ENCODE measurements around the gene SP140. TPM values are rescaled to one million over a fixed set of nuclear protein-coding genes. Genes with fewer than 3 reads are reported as not detected.

Gene SP140
- total RNA-seq, 1 donor from 2014 or later, result 0.06 TPM

DNA sequence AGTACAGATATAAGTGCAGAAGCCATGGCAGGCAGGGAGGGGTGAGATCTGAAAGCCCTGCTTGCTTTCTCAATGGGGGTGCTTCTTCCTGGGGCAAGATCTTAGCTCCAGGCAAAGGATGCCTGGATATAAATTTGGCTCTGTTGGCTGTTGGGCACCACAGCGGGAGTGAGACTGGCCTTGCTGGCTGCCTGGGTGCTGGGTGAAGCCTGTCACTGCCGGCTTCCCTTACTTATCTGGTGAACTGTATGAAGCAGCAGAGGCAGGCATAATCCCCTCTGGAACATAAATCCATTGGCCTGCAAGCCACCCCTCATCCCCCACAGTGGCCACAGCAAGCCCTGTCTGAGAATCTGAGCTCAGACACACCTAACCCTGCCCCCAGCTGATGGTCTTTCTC, 74.1 kb downstream of the SP140 start:
- peaks cover 2% of the 10 kb centered on the region for H3K9me3 Mint-ChIP-seq
- no peaks in the 10 kb centered on the region for H3K79me2 ChIP-seq (ENCODE audit: low read depth)
- DNase-seq (ENCODE audit: low spot score), result no peak
- no peak overlapping the region for H3K4me3 ChIP-seq
- no peaks in the 10 kb centered on the region for H3K4me1 Mint-ChIP-seq
- H4K20me1 ChIP-seq (ENCODE audit: low read depth), result no peaks in the 10 kb centered on the region
- H3F3A ChIP-seq (ENCODE audit: low read depth), result no peaks in the 10 kb centered on the region
- no peaks in the 10 kb centered on the region for H3K36me3 ChIP-seq
- H3K4me2 ChIP-seq, result no peak overlapping the region
- H2AFZ ChIP-seq (replicated peaks), result no peak overlapping the region
- H3K27ac ChIP-seq, result no peak overlapping the region
- H3K9ac ChIP-seq, result no peak overlapping the region
- no peaks in the 10 kb centered on the region for H3K36me3 Mint-ChIP-seq
- TF ChIP-seq EZH2 (IDR thresholded peaks at IDR 0.05), result no peak
- no peak for TF ChIP-seq EZH2phosphoT487 (IDR thresholded peaks at IDR 0.05)
- no peak for TF ChIP-seq CTCF (IDR thresholded peaks at IDR 0.05)
- H3K27me3 Mint-ChIP-seq (ENCODE audit: insufficient read depth, low read depth), result peaks cover 4% of the 10 kb centered on the region
- H3K4me3 Mint-ChIP-seq, result no peak overlapping the region
- no peaks in the 10 kb centered on the region for H3K27me3 ChIP-seq
- no peak overlapping the region for H3K27ac Mint-ChIP-seq
- H3K9me3 ChIP-seq (ENCODE audit: low read depth), result no peaks in the 10 kb centered on the region
- H3K4me1 ChIP-seq, result no peaks in the 10 kb centered on the region

GRCh38 chr2:230305416-230306275, 80.1 kb downstream of the SP140 start:
- no peaks in the 10 kb centered on the region for H3F3A ChIP-seq (ENCODE audit: low read depth)
- no peaks in the 10 kb centered on the region for H3K36me3 ChIP-seq
- Mint-ChIP-seq H3K4me1 (no peaks in the 10 kb centered on the region), H3K27ac (no peak overlapping the region), H3K4me3 (no peak overlapping the region), H3K36me3 (no peaks in the 10 kb centered on the region), H3K27me3 (ENCODE audit: insufficient read depth, low read depth) (no peaks in the 10 kb centered on the region), H3K9me3 (peaks cover 2% of the 10 kb centered on the region)
- H3K27ac ChIP-seq, result no peak overlapping the region
- TF ChIP-seq CTCF (IDR thresholded peaks at IDR 0.05) (no peak), EZH2phosphoT487 (IDR thresholded peaks at IDR 0.05) (no peak), EZH2 (IDR thresholded peaks at IDR 0.05) (no peak)
- no peak overlapping the region for H3K9ac ChIP-seq
- no peaks in the 10 kb centered on the region for H3K4me1 ChIP-seq
- H3K79me2 ChIP-seq (ENCODE audit: low read depth), result no peaks in the 10 kb centered on the region
- H3K4me3 ChIP-seq, result no peak overlapping the region
- DNase-seq (ENCODE audit: low spot score), result no peak
- no peaks in the 10 kb centered on the region for H3K9me3 ChIP-seq (ENCODE audit: low read depth)
- H2AFZ ChIP-seq (replicated peaks), result no peak overlapping the region
- no peaks in the 10 kb centered on the region for H3K27me3 ChIP-seq
- no peaks in the 10 kb centered on the region for H4K20me1 ChIP-seq (ENCODE audit: low read depth)
- H3K4me2 ChIP-seq, result no peak overlapping the region

DNA sequence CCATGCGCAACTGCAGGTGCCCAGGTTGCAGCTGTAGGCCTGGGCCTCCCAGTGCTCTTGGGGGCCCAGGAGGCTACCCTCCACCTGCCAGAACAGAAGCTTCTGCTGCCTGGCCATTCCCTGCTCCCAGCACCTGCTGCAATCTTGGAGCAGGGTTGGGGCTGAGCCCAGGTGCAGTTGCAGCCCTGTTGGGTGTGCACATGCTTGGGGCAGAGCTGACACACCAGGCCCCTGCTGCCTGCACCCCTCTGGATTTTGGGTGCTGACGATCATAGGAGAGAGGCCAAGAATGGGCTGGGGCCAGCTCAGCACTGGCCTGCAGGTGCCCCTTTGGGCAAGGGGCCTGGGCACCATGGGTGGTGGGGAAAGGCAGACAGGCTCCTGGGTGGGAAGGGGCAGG, 80.9 kb downstream of the SP140 start:
- Mint-ChIP-seq H3K27me3 (ENCODE audit: insufficient read depth, low read depth) (no peaks in the 10 kb centered on the region), H3K27ac (no peak overlapping the region), H3K4me3 (no peak overlapping the region), H3K9me3 (peaks cover 2% of the 10 kb centered on the region), H3K36me3 (no peaks in the 10 kb centered on the region), H3K4me1 (no peaks in the 10 kb centered on the region)
- H3K27me3 ChIP-seq, result no peaks in the 10 kb centered on the region
- H4K20me1 ChIP-seq (ENCODE audit: low read depth), result no peaks in the 10 kb centered on the region
- H3K9me3 ChIP-seq (ENCODE audit: low read depth), result no peaks in the 10 kb centered on the region
- DNase-seq (ENCODE audit: low spot score), result no peak
- H3K4me3 ChIP-seq, result no peak overlapping the region
- no peak overlapping the region for H3K9ac ChIP-seq
- no peak overlapping the region for H3K27ac ChIP-seq
- no peaks in the 10 kb centered on the region for H3K79me2 ChIP-seq (ENCODE audit: low read depth)
- no peaks in the 10 kb centered on the region for H3F3A ChIP-seq (ENCODE audit: low read depth)
- no peaks in the 10 kb centered on the region for H3K36me3 ChIP-seq
- TF ChIP-seq EZH2 (IDR thresholded peaks at IDR 0.05), result no peak
- no peak for TF ChIP-seq CTCF (IDR thresholded peaks at IDR 0.05)
- TF ChIP-seq EZH2phosphoT487 (IDR thresholded peaks at IDR 0.05), result no peak
- no peak overlapping the region for H3K4me2 ChIP-seq
- H3K4me1 ChIP-seq, result no peaks in the 10 kb centered on the region
- H2AFZ ChIP-seq (replicated peaks), result no peak overlapping the region

Data from neural progenitor cell (in vitro differentiated cells).